Left lung (tissue), 10 donors: ENCODE data around the gene USP20. TPM values are rescaled to one million over a fixed set of nuclear protein-coding genes. Genes with fewer than 3 reads are reported as not detected.

Experiments
- ATAC-seq: fragments of 200-7000 bp; cut with Tn5 transposase; one replicate; pipeline ENCODE4 v1.9.1; 2020; ENCODE audit warnings: moderate library complexity
- DNase-seq, 4 donors: peaks; one replicate each; pipeline ENCODE4 v3.0.0-alpha.2; 2013 to 2020
- H3K27ac ChIP-seq, 2 donors: fragments of 200-600 bp; sonication (generic) in 1 of 2; one replicate each; pipeline versions ENCODE4 v1.5.0 to v1.8.0; 2020 to 2021
- H3K27me3 ChIP-seq, 2 donors: fragments of 200-600 bp; sonication (generic) in 1 of 2; one replicate each; pipeline versions ENCODE4 v1.5.0 to v1.8.0; 2020 to 2021
- H3K36me3 ChIP-seq, 2 donors: fragments of 200-600 bp; sonication (generic) in 1 of 2; one replicate each; pipeline versions ENCODE4 v1.5.0 to v1.8.0; 2020 to 2021
- H3K4me1 ChIP-seq, 2 donors: fragments of 200-600 bp; one replicate each; pipeline ENCODE4 v1.8.0; 2021
- H3K4me3 ChIP-seq, 2 donors: fragments of 200-600 bp; sonication (generic) in 1 of 2; one replicate each; pipeline versions ENCODE4 v1.5.0 to v1.8.0; 2020 to 2021; ENCODE audit warnings: mild to moderate bottlenecking in 1 of 2
- H3K9me3 ChIP-seq, 2 donors: fragments of 200-600 bp; sonication (generic) in 1 of 2; one replicate each; pipeline versions ENCODE4 v1.5.0 to v1.8.0; 2020 to 2021
- intact Hi-C, 2 donors: fragments of 100-400 bp; cut with DNase I; formaldehyde crosslinking; loops; one replicate each; pipeline versions ENCODE4 v1.11.2 to v1.14.2; 2022
- microRNA-seq, 2 donors: library from miRNA; unstranded; fragments of <30 nt; microRNA quantifications; one replicate each; pipeline ENCODE4, GENCODE V29; 2019
- polyA plus RNA-seq, 6 donors: library from polyadenylated mRNA; unstranded; fragments of 120-200 nt; gene quantifications; one replicate each; pipeline ENCODE4 v1.2.1, GENCODE V29; 2013; ENCODE audit not compliant: insufficient read length in 6 of 6
- total RNA-seq, 2 donors: library from RNA; stranded (reverse); fragmentation: NEBNext Ultra II Directional; extraction: Animal tissue kit (Norgen Biotek cat#: 25700); gene quantifications; one replicate each; pipeline ENCODE4 v1.2.1, GENCODE V29; 2021
- TF ChIP-seq, protein P1 (sequence below), 2 donors: fragments of 200-600 bp; sonication (generic) in 1 of 2; IDR thresholded peaks; one replicate each; pipeline versions ENCODE4 v1.5.0 to v1.8.0; 2021; ENCODE audit warnings: antibody characterized with exemption in 2 of 2
- donor health status: DM: no; HTN: yes; CAD: no.
- donor health status: DM: no; HTN: no; CAD: no.

Gene USP20
- total and polyA plus RNA-seq, 8 donors, result 16.7 to 24.6 (median 21.6) TPM

DNA sequence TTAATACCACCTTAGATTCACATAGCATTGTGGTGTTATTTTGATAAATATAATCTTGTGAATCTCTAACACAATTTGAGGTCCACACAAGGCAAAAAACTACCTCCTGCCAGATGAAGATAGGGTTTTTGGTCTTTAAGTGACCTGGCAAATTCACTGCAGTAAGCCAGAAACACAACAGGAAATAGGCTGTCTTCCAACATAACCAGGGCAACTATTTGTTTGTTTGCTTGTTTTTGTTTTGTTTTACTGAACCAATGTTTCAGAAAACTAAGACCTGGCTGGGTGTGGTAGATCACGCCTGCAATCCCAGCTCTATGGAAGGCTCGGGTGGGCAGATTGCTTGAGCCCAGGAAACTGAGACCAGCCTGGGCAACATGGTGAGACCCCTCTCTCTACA, 95.5 kb downstream of the USP20 start:
- Histone ChIP-seq H3K4me3 (no peak overlapping the region), H3K27ac (peak overlapping the region in 1 of 2 donors; percentile 46), H3K4me1 (peaks cover 21 to 50% of the 10 kb centered on the region in 2 donors), H3K27me3 (no peaks in the 10 kb centered on the region), H3K9me3 (no peaks in the 10 kb centered on the region), H3K36me3 (peaks cover 0 to 39% of the 10 kb centered on the region in 2 donors)
- ATAC-seq (no peak), DNase-seq (no peak)
- intact Hi-C loops, result no loop called here
- TF ChIP-seq, protein P1, sequence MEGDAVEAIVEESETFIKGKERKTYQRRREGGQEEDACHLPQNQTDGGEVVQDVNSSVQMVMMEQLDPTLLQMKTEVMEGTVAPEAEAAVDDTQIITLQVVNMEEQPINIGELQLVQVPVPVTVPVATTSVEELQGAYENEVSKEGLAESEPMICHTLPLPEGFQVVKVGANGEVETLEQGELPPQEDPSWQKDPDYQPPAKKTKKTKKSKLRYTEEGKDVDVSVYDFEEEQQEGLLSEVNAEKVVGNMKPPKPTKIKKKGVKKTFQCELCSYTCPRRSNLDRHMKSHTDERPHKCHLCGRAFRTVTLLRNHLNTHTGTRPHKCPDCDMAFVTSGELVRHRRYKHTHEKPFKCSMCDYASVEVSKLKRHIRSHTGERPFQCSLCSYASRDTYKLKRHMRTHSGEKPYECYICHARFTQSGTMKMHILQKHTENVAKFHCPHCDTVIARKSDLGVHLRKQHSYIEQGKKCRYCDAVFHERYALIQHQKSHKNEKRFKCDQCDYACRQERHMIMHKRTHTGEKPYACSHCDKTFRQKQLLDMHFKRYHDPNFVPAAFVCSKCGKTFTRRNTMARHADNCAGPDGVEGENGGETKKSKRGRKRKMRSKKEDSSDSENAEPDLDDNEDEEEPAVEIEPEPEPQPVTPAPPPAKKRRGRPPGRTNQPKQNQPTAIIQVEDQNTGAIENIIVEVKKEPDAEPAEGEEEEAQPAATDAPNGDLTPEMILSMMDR (IDR thresholded peaks at IDR 0.05), result no peak

Small RNA genes within 50 kb of the gene (microRNA-seq; reads per million reads assigned to microRNA genes)
- gene MIR6855, result 0.17 to 0.27 reads per million in 2 donors

Other genes with a start within 250 kb of the USP20 start
- gene C9orf50, start 214.4 kb upstream of the USP20 start, total RNA-seq, result not detected
- gene C9orf50, start 214.4 kb upstream of the USP20 start, polyA plus RNA-seq, result under 1 TPM; 0.18 to 0.51 (median 0.44) TPM
- gene NTMT1, start 209.3 kb upstream of the USP20 start, total RNA-seq, result 10 to 100 TPM; 25.3 to 35.4 TPM
- gene NTMT1, start 209.3 kb upstream of the USP20 start, polyA plus RNA-seq, result 10 to 100 TPM; 19.5 to 26.8 (median 22.8) TPM
- gene ASB6, start 193.3 kb upstream of the USP20 start, total RNA-seq, result 10 to 100 TPM; 15.8 to 18.0 TPM
- gene ASB6, start 193.3 kb upstream of the USP20 start, polyA plus RNA-seq, result 10 to 100 TPM; 14.0 to 17.7 (median 15.0) TPM
- gene PRRX2, start 169.8 kb upstream of the USP20 start, total RNA-seq, result 1 to 10 TPM; 1.7 to 5.6 TPM
- 1 to 10 TPM in 2 of 6 donors, under 1 TPM in 4; 0.56 to 1.2 (median 0.93) TPM for gene PRRX2, start 169.8 kb upstream of the USP20 start, polyA plus RNA-seq
- 1 to 10 TPM; 3.2 to 9.8 TPM for gene PTGES, start 82.4 kb upstream of the USP20 start, total RNA-seq
- 1 to 10 TPM; 5.2 to 6.7 (median 6.1) TPM for gene PTGES, start 82.4 kb upstream of the USP20 start, polyA plus RNA-seq
- gene TOR1B, start 32.3 kb upstream of the USP20 start, total RNA-seq, result 10 to 100 TPM; 26.1 to 32.1 TPM
- gene TOR1B, start 32.3 kb upstream of the USP20 start, polyA plus RNA-seq, result 10 to 100 TPM; 19.0 to 25.0 (median 21.4) TPM
- gene TOR1A, start 11.3 kb upstream of the USP20 start, total RNA-seq, result 10 to 100 TPM; 32.0 to 38.5 TPM
- gene TOR1A, start 11.3 kb upstream of the USP20 start, polyA plus RNA-seq, result 10 to 100 TPM; 34.2 to 40.0 (median 36.3) TPM
- 10 to 100 TPM; 30.1 to 31.8 TPM for gene C9orf78, start 183 bp upstream of the USP20 start, total RNA-seq
- gene C9orf78, start 183 bp upstream of the USP20 start, polyA plus RNA-seq, result 10 to 100 TPM; 50.7 to 71.9 (median 67.7) TPM
- gene FNBP1, start 207.7 kb downstream of the USP20 start, total RNA-seq, result 10 to 100 TPM; 30.4 to 51.8 TPM
- 10 to 100 TPM; 33.3 to 40.5 (median 34.4) TPM for gene FNBP1, start 207.7 kb downstream of the USP20 start, polyA plus RNA-seq
- 10 to 100 TPM; 43.0 to 52.4 TPM for gene GPR107, start 218.4 kb downstream of the USP20 start, total RNA-seq
- gene GPR107, start 218.4 kb downstream of the USP20 start, polyA plus RNA-seq, result 10 to 100 TPM; 45.9 to 49.8 (median 47.6) TPM